Activated CD8-positive, alpha-beta memory T cell treated with anti-CD3 and anti-CD28 coated beads, Interleukin-2, amount 50 U/mL, for 24 hours (primary cell): ENCODE measurements around the gene IQGAP2.

Experiments used
- DNase-seq: peaks from one replicate; pipeline ENCODE4 v3.0.0-alpha.2; 2020; ENCODE audit errors: extremely low read depth

The IQGAP2 gene

DNA sequence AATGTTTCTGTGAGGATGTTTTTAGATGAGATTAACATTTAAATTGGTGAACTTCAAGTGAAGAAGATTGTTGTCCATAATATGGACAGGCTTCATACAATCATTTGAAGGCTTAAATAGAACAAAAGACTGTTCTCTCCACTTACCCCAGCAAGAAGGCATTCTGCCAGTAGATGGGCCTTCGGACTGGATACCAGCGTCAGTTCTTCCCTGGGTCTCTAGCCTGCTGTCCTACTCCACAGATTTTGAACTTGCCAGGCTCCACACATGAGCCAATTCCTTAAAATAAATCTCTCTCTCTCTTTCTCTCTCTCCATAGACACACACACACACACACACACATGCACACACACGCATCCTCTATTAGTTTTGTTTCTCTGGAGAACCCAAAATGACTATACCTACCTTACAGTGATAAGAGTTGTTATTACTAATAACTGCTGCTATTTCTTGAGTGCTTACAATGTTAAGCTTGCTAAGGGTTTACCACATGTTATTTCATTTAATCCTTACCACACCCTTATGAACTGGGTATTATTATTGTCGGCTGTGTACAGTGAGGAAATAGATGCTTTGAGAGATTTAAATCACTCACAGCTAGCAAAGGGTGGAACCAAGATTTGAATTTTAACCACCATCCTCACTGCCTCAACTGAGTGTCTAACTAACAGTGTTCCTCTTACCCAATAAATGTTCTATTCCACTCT is 19.8 kb upstream of the IQGAP2 start:
- DNase-seq, result no peak

DNA sequence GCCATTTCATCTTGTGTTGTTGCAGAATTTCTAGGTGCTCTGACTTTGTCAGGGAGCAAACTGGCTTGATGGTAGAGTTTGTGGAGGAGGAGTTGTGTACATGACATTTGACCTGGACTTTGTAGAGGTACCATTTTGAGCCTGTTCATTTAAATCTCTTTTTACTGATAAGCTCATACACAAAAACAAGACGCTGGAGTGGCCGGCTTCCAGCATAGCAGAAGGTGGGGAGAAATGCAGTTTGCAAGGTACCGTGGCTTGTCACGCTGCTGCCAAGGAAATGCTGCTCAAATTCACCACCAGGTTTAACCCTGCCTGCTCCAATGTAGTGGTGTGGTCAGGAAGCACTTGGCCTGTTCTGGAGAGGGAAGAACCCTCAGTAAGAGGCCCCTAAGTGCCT is 18.9 kb upstream of the IQGAP2 start:
- DNase-seq, result no peak

DNA sequence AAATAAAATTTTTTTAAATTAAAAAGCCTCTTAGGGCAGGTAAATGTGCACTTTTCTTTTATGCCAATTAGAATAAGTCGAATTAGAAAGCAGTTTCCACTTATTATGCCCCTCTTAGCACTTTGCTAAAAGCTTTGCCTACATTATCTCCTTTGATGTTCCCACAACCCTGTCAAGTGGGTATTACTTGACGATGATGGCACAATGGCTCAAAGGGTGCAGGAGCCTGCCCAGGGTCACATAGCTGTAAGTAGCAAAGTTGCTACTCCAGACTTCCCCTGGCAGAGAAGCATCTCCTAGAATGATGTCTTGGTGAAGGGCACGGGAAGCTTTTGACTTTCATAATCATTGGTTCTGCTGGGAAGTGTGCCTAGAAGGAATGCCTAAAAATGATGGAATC is 18.4 kb upstream of the IQGAP2 start:
- DNase-seq, result no peak

DNA sequence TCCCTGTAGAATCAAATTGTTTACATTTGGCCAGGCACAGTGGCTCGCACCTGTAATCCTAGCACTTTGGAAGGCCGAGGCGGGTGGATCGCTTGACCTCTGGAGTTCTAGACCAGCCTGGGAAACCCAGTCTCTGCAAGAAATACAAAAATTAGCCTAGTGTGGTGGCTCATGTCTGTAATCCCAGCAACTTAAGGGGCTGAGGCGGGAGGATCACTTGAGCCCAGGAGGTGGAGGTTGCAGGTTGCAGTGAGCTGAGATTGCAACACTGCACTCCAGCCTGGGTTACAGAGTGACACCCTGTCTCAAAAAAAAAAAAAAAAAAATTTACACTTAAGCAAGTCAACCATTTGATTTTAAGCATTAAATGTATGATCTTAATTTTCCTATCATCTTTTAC is 17.5 kb upstream of the IQGAP2 start:
- no peak for DNase-seq

DNA sequence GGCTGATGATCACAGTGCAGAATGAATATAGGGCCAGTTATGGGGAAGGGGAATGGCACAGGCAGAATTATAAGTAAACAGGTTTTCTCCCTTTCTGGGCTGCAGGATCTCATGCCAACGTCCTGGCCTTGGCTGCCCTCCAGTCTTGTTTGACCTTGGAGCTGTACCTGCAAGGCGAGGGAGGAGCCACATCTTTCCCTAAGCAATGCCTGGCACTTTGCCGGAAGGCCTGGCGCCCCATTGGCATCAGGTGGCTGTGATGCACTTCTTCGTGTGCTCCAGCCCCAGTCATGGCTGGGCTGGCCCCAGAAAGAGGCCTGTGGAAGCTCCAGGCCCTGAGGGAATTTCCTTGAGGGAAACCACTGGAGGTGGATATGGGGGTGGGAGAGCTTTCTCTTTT is 16.7 kb upstream of the IQGAP2 start:
- DNase-seq, result no peak

DNA sequence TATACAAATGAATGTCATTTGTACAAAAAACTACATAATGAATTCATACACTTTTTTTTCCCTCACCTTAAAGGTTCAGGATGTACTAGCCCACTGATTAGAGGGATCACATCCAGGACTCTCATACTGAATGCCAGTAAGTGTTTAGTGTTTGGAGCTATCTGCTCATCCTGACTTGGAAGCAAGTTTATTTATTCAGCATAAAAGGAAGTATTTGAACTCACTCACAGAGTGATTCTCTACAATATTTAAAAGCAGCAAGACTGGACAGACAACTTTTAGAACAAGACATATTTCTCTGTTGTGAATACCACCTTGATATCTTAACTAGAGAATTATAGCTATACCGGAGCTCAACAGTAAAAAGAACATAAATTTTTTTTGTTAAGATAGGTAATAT is 14.8 kb upstream of the IQGAP2 start:
- DNase-seq, result no peak

DNA sequence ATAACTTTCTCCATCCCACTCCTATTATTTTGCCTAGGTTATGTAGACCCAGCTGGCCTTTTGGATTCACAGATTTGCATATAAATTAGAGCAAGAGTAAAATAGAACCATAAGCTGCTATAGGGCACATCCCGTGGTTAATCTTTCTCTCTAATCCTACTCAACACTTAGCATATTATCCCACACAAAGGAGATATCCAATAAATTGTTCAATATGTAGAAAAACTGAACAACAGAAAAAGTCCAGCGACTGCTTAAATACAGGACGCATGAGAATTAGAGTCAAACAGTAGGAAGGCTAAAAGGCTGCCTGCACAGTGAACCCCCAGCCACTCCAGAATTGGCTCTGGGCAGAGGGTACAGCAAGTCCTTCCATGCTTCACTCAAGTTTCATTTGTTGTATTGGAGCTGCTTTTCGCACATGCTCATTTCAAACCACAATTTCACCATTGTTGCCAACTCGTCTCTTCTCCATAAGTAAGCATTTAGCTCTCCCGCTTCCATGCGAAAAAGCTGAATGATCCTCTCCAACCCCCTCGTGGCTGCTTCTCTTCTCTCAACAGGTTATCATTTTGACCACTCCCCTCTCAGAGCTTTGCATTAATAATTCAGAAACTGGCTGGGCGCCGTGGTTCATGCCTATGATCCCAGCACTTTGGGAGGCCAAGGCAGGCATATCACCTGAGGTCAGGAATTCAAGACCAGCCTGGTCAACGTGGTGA is 14.1 kb upstream of the IQGAP2 start:
- no peak for DNase-seq

DNA sequence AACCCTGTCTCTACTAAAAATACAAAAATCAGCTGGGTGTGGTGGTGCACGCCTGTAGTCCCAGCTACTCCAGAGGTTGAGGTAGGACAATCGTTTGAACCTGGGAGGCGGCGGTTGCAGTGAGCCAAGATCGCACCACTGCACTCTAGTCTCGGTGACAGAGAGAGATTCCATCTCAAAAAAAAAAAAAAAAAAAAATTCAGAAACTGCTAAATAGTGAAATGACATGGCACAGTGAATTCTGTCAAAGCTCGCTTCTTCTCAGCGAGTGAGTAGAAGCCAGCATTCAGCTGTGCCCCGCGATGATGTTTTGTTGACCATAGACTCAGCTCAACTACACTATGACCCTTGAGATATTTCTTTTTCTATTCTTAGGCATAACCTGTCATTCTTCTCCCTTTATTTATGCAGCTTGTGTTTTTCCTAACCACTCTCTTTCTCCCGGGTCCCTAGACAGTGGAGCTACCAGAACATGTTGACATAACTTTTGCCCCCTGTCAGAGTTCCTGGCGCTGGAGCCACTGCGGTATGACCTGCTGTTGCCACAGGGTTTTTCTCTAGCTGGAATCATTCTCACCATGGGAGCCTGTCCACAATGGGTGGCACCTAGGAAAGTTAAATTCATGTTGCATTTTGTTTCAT is 13.5 kb upstream of the IQGAP2 start:
- DNase-seq, result no peak

DNA sequence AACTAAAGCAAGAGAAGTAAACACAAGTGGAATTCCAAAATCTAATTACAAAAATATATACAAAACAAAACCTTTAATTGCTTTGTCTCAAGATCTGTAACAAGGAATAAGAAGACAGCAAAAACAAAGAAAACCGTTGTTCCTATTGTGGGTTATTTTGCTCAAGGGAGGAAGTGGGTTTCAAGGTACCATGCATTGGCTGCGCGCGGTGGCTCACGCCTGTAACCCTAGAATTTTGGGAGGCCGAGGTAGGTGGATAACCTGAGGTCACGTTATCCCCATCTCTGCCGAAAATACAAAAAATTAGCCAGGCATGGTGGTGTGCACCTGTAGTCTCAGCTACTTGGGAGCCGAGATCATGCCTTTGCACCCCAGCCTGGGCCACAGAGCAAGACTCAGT is 12.1 kb upstream of the IQGAP2 start:
- DNase-seq, result no peak

DNA sequence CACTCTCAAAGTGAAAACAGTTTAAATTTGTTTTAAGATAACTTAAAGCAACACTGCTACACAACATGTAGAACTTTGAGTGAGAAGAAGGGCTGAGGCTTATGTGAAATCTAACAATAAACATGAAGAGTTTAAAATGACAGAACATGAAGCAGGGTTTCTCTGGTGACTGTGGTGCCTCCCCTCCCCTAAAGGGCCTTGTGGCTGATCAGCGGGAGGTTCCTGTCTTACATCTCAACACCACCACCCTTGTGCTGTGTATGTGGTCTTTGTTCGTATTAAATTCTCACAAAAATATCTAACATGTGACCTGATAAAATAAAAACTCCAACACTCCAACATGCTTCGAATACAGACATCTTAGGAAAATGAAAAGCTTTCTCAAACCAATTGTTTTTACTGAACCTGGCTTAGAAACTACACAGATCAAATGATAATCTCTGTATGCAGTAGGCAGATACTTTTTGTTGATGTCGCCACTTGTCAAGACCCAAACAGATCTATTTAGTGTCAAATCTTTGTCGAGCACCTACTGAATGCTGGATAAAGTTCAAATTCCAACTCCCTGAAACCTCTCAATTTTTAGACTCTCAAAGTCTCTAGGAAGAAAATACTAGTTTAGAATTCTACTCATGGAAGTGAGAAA is 9.9 kb upstream of the IQGAP2 start:
- no peak for DNase-seq

DNA sequence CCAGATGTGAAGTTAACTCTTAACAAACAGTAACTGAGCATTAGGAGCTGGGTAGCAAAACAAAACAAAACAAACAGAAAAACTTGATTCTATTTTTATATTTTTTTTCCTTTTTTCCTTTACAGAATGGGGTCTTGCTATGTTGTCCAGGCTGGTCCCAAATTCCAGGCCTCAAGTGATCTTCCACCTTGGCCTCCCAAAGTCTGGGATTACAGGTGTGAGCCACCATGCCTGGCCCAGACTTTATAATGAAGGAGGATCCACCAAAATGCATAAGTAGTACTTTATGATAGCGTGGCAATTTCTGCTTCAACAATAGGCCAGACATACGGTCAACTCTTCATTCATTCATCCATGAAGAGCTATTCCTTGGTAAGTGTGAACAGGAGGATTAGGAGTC is 5.9 kb upstream of the IQGAP2 start:
- no peak for DNase-seq

DNA sequence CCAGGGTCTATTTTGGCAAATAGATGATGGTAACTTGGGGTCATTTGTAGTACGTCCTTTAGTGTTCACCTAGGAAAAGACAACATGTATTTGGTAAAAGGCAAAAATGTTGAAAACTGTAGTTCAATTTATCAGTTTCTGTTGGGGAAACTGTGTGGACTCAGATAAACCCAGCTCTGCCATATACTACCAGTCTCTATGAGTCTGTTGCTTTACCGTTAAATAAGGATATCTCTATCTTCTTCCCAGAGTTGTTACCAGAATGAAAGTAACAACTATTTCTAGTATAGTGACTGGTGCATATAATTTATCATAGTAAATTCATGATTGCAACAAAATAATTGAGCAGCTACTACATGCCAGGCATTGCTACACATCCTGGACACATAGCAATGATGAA is 3.8 kb upstream of the IQGAP2 start:
- no peak for DNase-seq

DNA sequence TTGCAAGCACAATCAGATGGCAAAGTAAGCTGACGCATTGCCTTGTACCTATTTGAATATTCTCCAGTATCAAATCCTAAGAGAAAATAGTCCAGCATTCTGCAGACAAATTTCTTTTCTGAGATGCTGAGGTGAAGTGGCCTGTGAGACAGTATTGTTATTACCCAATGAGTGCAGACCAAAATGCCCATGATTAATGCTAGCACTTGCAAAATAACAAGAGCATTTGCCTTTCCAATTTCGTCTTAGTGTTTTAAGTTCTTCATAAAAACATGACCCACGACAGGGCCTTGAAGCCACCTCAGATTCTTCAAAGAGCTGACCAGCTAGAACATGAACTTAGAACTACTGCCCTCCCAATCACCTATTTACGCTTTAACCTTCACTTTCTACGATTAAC is 2.6 kb upstream of the IQGAP2 start:
- no peak for DNase-seq

DNA sequence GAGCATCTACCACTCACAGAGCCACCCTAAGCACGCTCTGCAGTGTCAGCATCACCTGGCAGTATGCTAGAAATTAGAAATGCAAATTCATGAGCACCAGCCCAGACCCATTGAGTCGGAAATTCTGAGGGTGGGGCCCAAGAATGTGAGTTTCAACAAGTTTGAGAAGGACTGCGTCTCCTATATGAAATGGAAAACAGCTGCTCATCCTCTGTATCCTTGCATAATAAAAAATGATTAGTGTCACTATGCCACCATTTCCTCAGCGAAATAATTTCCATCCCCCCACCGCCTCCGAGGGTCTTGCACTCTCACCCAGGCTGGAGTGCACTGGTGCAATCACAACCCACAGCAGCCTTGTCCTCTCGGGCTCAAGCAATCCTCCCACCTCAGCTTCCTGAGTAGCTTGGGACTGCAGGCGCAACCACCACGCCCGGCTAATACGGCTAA is 1.3 kb upstream of the IQGAP2 start:
- no peak for DNase-seq

DNA sequence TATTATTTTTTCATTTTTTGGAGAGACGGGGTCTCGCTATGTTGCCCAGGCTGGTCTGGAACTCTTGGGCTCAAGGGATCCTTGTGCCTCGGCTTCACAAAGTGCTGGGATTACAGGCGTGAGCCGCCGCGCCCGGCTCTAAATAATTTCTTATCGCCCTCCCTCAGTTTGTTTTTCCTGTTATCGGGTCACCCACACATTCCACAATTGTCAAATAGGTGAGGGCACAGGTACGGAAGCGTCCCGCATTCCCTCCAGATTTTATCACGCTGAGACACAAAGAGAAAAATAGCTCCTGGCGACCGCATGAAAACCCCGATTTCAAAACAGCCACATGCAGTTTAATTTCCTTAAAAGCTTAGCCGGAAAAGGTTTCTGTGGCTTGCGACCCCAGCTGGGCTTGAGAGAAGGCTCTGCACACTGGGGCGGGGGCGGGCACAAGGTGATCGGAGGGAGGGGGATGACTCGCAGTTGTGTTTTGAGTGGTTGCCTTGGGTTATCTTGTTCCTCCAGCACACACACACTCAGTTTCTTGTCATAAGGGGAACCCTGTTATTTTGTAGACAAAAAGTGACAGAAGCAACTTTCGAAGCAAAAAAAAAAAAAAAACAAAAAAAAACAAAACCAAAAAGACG is 717 bp upstream of the IQGAP2 start:
- DNase-seq, result peak; percentile 68

DNA sequence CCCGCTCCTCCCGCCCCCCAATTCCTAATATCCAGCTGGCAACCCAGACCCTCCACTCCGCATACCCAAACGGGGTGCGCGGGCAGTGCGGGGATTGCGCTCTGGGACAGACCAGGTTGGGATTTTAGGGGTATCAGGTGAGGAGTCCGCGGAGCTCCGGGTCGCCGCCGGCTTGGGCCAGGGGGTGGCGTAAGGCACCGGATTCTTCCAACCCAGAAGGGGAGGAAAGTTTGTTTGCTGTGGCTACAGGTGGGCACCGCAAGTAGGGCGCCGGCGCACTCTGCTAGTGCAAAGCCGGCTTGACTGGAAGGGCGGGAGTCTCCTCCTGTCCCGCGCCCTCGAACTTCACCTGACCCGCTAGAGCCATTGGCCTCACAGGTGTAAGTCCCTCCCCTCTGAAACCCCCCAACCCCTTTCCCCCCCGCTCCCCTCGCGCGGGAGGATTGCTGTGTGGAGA is 709 bp downstream of the IQGAP2 start:
- peak; percentile 21 for DNase-seq

DNA sequence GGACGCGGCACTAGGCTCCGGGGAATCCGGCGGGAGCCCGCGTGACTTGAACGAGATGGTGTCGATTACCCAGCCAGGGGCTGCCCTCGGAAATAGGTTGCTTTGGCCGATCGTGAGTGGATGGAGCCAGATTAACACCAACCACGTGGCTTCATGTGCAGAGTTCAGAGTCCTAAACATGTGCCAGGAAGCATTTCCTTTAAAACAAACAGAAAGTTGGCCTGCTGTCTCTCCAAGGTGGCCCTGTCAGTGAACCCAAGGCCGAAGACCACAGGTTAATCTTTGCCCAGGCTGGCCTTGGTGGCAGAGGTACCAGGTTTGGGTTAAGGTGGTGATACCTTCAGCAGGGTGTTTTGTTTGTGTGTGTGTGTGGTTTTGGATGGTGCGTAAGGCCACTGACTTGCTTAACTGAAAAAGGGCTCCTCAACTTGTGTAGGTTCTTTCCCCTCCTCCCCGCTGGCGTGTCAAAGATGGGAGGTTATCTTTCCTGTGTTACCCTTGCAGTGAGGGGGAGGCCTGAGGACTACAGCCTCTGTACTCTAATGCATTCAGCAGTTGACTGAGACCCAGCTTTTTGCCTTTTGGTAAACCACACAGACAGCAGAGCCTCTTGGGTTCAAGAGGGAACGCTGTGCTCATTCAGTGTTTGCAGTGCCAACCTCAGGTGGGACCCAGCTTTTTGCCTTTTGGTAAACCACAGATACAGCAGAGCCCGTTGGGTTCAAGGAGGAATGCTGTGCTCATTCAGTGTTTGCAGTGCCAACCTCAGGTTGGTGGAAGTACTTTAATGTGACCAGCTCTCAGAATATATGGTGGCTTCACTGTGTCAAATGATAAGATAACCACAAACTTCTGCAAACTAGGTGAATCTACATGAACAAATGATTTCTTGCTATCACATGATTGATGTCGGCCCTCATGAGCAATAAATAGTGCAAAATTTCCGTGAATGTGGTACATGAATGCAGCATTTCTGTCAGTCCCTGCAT is 1.4 kb downstream of the IQGAP2 start:
- peak; percentile 49 for DNase-seq

DNA sequence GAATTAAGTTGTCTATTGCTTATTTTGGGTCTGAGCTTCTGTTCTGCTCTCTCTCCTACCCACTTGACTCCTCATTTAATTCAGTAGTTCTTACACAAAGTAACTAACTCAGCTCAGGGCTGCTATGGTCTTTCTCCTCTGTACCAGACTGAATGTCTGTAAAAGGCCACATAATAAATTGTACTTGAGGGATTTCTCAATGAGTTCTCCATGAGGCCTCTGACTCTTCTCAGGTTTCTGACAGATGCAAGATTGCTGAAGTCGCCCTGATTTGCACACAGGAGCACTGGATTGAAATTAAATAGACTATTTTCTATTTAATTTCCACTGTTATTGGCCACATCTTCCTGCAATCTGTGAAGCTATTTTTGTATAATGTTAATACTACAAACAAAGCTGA is 2.9 kb downstream of the IQGAP2 start:
- DNase-seq, result no peak

DNA sequence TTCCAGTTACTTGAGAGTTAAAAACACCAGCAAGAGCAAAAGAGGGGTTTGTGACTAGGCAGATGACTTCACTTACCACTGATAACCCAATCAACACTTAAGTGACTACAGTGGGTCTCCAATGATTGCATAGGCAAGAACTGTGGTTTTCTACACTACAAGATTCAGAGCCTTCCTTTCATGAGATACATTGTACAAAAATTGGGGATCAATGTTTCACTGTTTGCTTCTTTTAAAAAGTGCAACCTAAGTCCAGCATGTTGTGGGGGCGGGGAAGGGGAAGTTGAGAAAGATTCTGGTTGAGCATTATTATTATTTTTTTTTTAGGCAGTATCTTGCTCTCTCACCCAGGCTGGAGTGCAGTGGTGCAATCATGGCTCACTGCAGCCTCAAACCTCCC is 3.6 kb downstream of the IQGAP2 start:
- no peak for DNase-seq

DNA sequence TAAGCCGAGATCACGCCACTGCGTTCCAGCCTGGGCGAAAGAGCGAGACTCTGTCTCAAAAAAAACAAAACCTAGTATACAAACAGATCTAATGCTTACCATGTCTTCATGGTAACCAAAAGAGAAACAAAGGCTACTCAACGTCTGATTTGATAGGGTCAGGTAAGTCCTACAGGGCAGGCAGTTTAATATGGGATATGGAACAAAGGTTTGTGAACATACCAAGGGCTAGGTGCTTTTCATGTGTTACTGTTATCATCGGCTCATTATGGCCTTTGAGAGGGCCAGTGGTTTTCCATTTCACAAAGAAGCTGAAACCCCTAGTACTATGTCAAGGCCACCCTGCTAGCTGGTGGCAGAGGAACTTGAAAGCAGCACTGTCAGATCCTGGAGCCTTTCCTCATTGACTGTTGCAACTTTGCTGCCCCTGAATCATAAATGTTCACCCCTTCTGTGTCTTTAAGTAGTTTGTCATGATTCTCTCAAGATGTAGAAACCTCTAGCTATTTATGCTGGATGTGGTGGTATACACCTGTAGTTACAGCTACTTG is 5.1 kb downstream of the IQGAP2 start:
- DNase-seq, result no peak

DNA sequence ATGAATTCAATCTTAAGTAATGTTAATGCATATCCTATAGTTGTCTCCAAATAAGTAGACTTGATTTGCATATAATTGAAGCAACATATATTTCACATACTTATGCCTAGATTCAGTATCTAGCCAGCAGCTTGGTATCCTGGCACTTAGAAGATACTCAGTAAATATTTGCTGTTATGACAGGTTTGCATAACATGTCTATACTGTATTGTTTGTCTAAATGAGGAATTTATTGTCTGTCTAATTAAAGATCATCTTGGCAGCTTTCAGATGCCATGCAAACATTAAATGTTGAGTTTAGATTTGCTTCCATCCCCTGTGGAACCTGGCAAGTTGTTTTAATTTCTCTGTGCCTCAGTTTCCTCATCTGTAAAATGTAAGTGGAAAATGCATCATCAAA is 9.4 kb downstream of the IQGAP2 start:
- DNase-seq, result no peak
